Stimulated activated CD4-positive, alpha-beta T cell treated with anti-CD3 and anti-CD28 coated beads, TNF-alpha, amount 100 ng/mL, for 4 hours (primary cell): ENCODE results near the gene CISD1.

ENCODE experiments used
- DNase-seq, 3 experiments: peaks; one replicate each; pipeline ENCODE4 v3.0.0-alpha.2; 2020; ENCODE audit warnings: low read depth in 3 of 3

The CISD1 gene

GRCh38 chr10:58265249-58265648 lies 3.7 kb upstream of the CISD1 start:
- DNase-seq: no peak

DNA sequence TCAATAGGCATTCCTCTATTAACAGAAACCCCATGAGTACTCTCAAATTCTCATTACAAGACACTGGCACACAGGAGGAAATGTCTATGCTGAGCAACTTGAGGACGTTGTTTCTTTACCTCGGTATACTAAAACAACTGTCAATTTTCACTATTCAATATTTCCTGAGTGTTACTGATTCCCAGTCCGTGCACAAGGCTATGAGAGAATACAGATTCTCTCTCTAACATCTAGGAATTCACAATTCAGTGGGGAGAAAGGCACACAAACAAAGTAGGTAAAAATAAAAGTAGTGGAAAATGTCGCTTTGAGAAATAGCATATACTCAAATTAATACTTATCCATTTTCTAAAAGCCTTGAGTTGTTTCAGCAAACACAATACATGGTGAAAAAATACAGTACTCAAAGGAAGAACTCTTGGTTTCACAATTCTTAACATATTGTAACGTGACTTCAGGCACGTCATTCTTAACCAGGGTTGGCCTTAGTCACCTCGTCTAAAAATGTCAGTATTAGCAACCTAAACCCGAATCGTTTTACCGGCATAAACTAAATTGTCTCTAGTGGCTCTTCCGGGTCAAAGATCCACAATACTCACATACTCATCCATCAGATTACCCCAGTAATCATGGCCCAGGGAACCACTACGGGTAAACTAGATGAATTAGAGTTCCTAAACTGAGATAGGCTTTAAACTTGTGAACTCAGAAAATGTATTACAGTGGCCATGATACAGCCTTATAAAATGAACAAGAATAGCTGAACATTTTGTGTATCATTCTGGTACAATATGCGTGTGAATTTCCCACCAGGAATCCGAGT lies 2.7 kb upstream of the CISD1 start:
- DNase-seq: no peak

DNA sequence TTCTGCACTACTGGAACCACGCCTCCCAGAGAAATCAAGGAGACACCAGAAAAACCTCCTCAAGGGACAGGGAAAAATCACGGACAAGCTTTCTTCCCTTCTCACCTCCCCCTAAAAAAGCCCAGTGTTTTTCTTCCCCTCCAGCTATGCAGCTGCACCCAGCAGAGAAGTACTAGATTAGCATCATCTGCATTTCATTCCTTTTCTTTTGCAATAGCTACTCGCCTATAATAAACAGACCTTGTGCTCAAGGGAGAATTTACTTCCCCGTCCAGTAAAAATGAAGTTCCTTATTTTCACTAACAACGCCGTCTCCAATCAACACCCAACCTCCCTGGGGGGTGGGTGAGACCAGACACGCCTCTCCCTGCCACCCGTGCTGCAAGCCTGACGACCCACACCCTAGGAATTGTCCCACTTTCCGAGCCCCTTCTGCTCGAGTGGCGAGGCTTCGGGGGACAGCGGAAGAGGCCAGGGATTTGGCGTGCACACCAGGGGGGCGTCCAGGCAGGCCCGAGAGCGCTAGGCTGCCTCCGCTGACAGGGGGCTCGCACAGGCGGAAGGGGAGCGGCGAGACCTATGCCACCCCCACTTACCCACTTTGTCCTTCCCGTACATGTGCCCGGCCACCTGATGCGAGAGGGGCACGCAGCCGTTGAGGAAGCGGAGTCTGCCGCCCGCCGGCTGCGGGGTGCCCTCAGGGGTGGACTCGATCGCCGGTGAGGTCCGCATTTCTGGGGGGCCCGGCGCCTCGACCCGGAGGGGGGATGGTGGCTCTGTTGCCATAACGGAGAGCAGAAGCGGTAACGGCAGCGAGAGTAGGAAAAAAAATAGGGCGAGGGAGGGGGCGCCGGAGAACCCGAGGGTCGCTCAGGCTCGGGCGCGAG lies 1.9 kb upstream of the CISD1 start:
- peak in 1 of 3 experiments; percentile 8 for DNase-seq

DNA sequence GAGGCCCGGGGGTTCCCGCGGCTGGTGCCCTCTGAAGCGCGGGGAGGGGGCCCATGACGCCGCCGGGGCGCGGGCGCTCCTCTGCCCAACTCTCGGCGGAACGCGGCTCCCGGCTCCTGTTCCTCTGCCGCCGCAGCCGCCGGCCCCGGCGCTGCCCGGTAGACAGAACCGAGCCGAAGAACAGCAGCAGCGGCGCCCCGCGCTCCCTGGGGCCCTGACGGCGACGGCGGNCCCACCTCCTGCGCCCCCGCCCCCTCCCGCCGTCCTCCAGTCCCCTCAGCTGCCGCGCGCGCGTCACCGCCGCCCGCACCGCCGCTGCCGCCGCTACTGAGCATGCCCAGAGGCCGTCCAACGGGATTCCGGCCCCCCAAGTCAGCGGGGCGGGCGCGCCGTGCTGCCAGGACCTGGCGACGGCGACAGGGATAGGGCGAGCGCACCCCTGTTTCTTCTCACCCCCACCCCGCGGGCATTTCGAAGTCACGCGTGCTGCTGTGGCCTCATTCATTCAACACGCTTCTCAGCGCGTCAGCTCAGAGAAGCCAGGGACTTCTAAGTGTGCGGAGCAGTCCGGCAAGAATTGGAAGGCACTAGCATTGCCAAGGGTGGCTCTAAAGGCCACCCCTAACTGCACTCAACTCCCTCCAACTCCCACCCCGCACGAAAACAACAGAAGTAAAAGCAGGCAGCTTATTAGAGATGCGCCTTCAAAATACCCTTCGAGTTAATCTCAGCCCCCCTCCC lies 1.1 kb upstream of the CISD1 start, which contains the start of gene IPMK:
IPMK (minus strand) TSS at position 182 of the 741 bp plus-strand sequence. CDS start 283 bp downstream, outside the sequence.
- DNase-seq: peak; percentile 85 to 90 (median 87)

- no peak for DNase-seq
Measured at GRCh38 chr10:58268454-58268945, 462 bp upstream of the CISD1 start.

GRCh38 chr10:58269782-58270290 lies 874 bp downstream of the CISD1 start:
- no peak for DNase-seq

GRCh38 chr10:58275261-58275660 lies 6.3 kb downstream of the CISD1 start:
- DNase-seq: no peak

DNA sequence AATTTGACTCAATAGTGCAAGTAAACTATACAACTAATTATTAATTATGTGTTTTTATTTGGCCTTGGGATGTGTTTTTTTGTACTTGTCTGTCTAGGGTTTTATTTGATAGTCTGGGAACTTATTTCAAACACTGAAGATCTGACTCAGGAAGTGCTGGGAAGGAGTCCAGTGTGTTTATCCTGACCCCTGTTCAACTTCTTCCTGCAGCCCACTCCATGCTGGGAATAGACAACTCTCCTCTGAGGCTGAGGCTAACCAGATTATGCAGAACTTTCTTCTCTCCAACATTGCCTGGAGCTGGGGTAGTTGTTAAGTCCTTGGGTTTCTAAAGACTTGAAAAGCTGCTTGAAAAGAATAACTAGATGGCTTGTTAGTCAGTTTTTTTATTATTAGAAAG lies 6.9 kb downstream of the CISD1 start:
- no peak for DNase-seq

DNA sequence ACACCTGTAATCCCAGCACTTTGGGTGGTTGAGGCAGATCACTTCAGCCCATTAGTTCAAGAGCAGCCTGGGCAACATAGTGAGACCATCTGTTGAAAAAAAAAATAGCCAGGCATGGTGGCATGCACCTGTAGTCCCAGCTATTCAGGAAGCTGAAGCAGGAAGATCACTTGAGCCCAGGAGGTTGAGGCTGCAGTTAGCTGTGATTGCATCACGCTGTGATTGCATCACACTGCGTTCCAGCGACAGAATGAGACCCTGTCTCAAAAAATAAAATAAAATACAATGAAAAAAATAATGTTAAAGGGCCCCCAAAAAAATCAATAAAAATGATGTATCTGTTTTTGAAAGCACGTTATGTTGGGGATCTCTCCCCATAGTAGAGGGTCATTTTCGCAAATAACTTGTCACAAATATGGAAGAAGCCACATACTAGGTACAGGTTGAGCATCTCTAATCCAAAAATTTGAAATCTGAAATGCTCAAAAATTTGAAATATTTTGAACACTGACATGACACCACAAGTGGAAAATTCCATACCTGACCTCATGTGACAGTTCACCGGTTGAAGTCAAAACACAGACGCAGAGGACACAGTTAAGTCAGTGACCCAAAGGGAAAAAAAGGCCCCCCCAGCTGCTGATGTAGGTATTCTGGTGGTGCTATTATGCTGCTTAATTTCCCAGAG lies 9.5 kb downstream of the CISD1 start:
- DNase-seq: no peak

DNA sequence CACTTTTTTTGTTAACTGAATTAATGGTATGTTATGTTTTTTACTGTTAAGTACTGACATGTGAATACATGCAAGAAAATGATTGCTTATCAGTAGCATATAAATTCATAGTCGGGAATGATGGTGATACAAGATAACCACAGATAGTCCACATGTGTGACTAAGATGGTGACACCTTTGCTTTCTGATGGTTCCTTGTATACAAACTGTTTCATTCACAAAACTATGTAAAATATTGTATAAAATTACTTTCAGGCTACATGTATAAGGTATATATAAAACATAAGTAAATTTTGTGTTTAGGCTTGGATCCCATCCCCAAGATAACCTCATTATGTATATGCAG lies 10.0 kb downstream of the CISD1 start:
- no peak for DNase-seq

DNA sequence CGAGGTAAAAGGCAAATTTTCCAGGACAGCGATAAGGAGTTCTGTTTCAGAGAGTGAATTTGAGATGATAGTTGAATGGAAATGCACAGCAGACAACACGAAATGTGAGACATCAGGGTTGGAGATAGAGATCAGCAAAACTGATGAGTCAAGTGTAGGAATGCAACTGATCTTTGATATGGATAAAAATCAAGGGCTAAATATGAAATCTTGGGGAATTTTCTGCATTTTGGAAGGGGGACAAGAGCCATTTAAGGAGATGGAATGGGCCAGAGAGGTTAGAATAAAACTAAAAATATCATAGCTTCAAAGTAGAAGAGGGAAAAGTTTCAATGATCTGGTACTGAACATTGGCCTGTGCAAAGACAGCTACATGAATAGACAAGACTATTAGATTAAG lies 11.5 kb downstream of the CISD1 start:
- no peak for DNase-seq

- DNase-seq: no peak
Measured at GRCh38 chr10:58281092-58281752, 12.3 kb downstream of the CISD1 start.

- no peak for DNase-seq
Measured at GRCh38 chr10:58282615-58283014, 13.7 kb downstream of the CISD1 start.

DNA sequence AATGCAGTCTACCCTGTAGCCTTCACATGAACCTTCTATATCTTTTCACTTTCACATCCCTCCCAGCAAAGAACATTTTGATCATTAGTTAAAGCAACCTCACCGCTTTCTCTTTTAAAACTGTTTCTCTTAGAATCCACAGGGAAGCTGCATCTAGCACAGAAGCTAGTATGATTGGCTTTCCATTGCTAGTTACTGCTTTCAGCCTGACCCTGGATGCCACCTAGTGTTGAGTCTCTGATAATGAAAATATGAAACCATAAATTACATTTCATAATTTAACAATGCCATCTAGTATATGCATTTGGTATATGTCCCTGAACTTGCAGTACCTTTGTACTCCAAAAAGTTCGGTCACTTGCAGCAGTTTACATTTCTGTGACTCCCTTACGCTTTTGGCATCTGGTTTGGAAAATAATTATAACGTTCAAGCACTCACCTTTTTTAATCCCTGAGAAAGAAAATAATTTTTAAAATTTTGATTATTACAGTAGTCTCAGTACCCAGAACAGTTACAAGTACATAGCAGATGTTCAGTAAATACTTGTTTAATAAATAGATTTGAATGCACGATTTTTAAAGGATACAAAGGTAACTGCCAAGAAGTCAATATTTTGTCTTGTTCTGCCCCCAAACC lies 22.7 kb downstream of the CISD1 start:
- no peak for DNase-seq

GRCh38 chr10:58293989-58294388 lies 25.0 kb downstream of the CISD1 start:
- no peak for DNase-seq

DNA sequence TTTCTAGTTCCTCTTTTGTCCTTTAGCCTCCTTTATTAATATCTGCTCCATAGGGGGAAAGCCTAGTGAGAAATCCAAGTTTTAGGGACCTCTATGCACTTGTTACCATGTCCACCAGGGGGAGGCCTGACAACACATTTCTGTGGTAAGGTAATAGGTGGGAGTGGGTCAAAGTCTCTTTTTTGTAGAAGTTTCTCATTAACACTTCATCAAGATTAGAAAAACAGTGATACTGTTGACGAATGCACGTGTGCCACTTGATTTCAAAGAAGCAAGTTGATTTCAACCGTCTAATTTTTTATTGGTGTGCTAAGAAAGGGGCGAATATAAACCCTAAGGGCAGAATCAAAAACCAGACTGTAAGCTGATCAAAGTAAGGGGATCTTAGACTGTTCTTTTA lies 30.6 kb downstream of the CISD1 start:
- DNase-seq: peak; percentile 22 to 47 (median 31)

GRCh38 chr10:58300676-58301075 lies 31.7 kb downstream of the CISD1 start:
- DNase-seq: no peak

- no peak for DNase-seq
Measured at GRCh38 chr10:58302254-58302653, 33.3 kb downstream of the CISD1 start.

GRCh38 chr10:58304099-58304633 lies 35.2 kb downstream of the CISD1 start:
- DNase-seq: no peak

- no peak for DNase-seq
Measured at GRCh38 chr10:58305821-58306220, 36.9 kb downstream of the CISD1 start.
